Measurements from ENCODE around the gene HMG20A.

The HMG20A gene

GRCh38 chr15:77454265-77454664 lies 33.6 kb downstream of the HMG20A start:
- CTCF ChIA-PET: no interaction called here
- DNase-seq (ENCODE audit: extremely low spot score): no peak
- POLR2A ChIA-PET: no interaction called here
- TF ChIP-seq L3MBTL2 (conservative IDR thresholded peaks at IDR 0.05) (no peak), NFRKB (IDR thresholded peaks at IDR 0.05) (no peak), SUZ12 (IDR thresholded peaks at IDR 0.05) (no peak), BHLHE40 (IDR thresholded peaks at IDR 0.05; ENCODE audit: borderline replicate concordance) (no peak), FOXM1 (IDR thresholded peaks at IDR 0.05; ENCODE audit: borderline replicate concordance) (no peak), PKNOX1 (IDR thresholded peaks at IDR 0.05) (no peak), FOXK2 (IDR thresholded peaks at IDR 0.05) (no peak), LEF1 (IDR thresholded peaks at IDR 0.05; ENCODE audit: borderline replicate concordance) (no peak), SP1 (IDR thresholded peaks at IDR 0.05) (no peak), TARDBP (IDR thresholded peaks at IDR 0.05) (no peak), ARNT (IDR thresholded peaks at IDR 0.05) (no peak), FOXA1 (IDR thresholded peaks at IDR 0.05) (no peak), ELF4 (IDR thresholded peaks at IDR 0.05) (no peak), CTBP1 (IDR thresholded peaks at IDR 0.05; ENCODE audit: borderline replicate concordance) (no peak), ZNF384 (IDR thresholded peaks at IDR 0.05) (no peak), HDGF (IDR thresholded peaks at IDR 0.05; ENCODE audit: borderline replicate concordance) (no peak)

GRCh38 chr15:77454951-77455350 lies 34.3 kb downstream of the HMG20A start:
- POLR2A ChIA-PET: no interaction called here
- no peak for DNase-seq (ENCODE audit: extremely low spot score)
- TF ChIP-seq HDGF (IDR thresholded peaks at IDR 0.05; ENCODE audit: borderline replicate concordance): no peak
- no peak for TF ChIP-seq TARDBP (IDR thresholded peaks at IDR 0.05)
- CTCF ChIA-PET: no interaction called here

- ChIA-PET POLR2A (no interaction called here), CTCF (no interaction called here)
- TF ChIP-seq L3MBTL2 (conservative IDR thresholded peaks at IDR 0.05) (no peak), FOXK2 (IDR thresholded peaks at IDR 0.05) (no peak), LEF1 (IDR thresholded peaks at IDR 0.05; ENCODE audit: borderline replicate concordance) (no peak), SP1 (IDR thresholded peaks at IDR 0.05) (no peak)
- DNase-seq (ENCODE audit: extremely low spot score): no peak
These were observed 35.1 kb downstream of the HMG20A start for GRCh38 chr15:77455696-77456321.

GRCh38 chr15:77456746-77457145 lies 36.1 kb downstream of the HMG20A start:
- ChIA-PET CTCF (interaction anchor here (0.6 to 1.2 kb wide), 2 partner anchors 10 to 784 kb away, joined by 3 to 4 read pairs; no protein-coding TSS in a partner anchor), POLR2A (no interaction called here)
- TF ChIP-seq ELF4 (IDR thresholded peaks at IDR 0.05): no peak
- no peak for TF ChIP-seq L3MBTL2 (conservative IDR thresholded peaks at IDR 0.05)
- TF ChIP-seq TARDBP (IDR thresholded peaks at IDR 0.05): no peak
- no peak for TF ChIP-seq SP1 (IDR thresholded peaks at IDR 0.05)
- TF ChIP-seq ARNT (IDR thresholded peaks at IDR 0.05): no peak
- TF ChIP-seq FOXM1 (IDR thresholded peaks at IDR 0.05; ENCODE audit: borderline replicate concordance): no peak
- TF ChIP-seq ZNF384 (IDR thresholded peaks at IDR 0.05): no peak
- TF ChIP-seq FOXA1 (IDR thresholded peaks at IDR 0.05): no peak
- TF ChIP-seq SUZ12 (IDR thresholded peaks at IDR 0.05): no peak
- TF ChIP-seq LEF1 (IDR thresholded peaks at IDR 0.05; ENCODE audit: borderline replicate concordance): no peak
- no peak for TF ChIP-seq BHLHE40 (IDR thresholded peaks at IDR 0.05; ENCODE audit: borderline replicate concordance)
- no peak for TF ChIP-seq HDGF (IDR thresholded peaks at IDR 0.05; ENCODE audit: borderline replicate concordance)
- no peak for TF ChIP-seq CTBP1 (IDR thresholded peaks at IDR 0.05; ENCODE audit: borderline replicate concordance)
- TF ChIP-seq NFRKB (IDR thresholded peaks at IDR 0.05): no peak
- no peak for TF ChIP-seq FOXK2 (IDR thresholded peaks at IDR 0.05)
- TF ChIP-seq PKNOX1 (IDR thresholded peaks at IDR 0.05): no peak
- no peak for DNase-seq (ENCODE audit: extremely low spot score)

GRCh38 chr15:77457191-77457904 lies 36.7 kb downstream of the HMG20A start:
- ChIA-PET POLR2A (no interaction called here), CTCF (interaction anchor here (1.2 kb wide), 1 partner anchor 9 kb away, joined by 3 read pairs; no protein-coding TSS in a partner anchor)
- DNase-seq (ENCODE audit: extremely low spot score): no peak
- TF ChIP-seq ZNF384 (IDR thresholded peaks at IDR 0.05) (no peak), L3MBTL2 (conservative IDR thresholded peaks at IDR 0.05) (no peak), ELF4 (IDR thresholded peaks at IDR 0.05) (no peak), PKNOX1 (IDR thresholded peaks at IDR 0.05) (no peak), SUZ12 (IDR thresholded peaks at IDR 0.05) (no peak), FOXM1 (IDR thresholded peaks at IDR 0.05; ENCODE audit: borderline replicate concordance) (no peak), TARDBP (IDR thresholded peaks at IDR 0.05) (no peak), NFRKB (IDR thresholded peaks at IDR 0.05) (no peak), CTBP1 (IDR thresholded peaks at IDR 0.05; ENCODE audit: borderline replicate concordance) (no peak), FOXK2 (IDR thresholded peaks at IDR 0.05) (no peak), ARNT (IDR thresholded peaks at IDR 0.05) (no peak), HDGF (IDR thresholded peaks at IDR 0.05; ENCODE audit: borderline replicate concordance) (no peak), LEF1 (IDR thresholded peaks at IDR 0.05; ENCODE audit: borderline replicate concordance) (no peak), SP1 (IDR thresholded peaks at IDR 0.05) (no peak)

- DNase-seq (ENCODE audit: extremely low spot score): no peak
- POLR2A ChIA-PET: no interaction called here
- CTCF ChIA-PET: interaction anchor here (1.2 kb wide), 1 partner anchor 9 kb away, joined by 3 read pairs; no protein-coding TSS in a partner anchor
- TF ChIP-seq CTBP1 (IDR thresholded peaks at IDR 0.05; ENCODE audit: borderline replicate concordance) (no peak), FOXK2 (IDR thresholded peaks at IDR 0.05) (no peak), HDGF (IDR thresholded peaks at IDR 0.05; ENCODE audit: borderline replicate concordance) (no peak), ZNF384 (IDR thresholded peaks at IDR 0.05) (no peak), ARNT (IDR thresholded peaks at IDR 0.05) (no peak), FOXM1 (IDR thresholded peaks at IDR 0.05; ENCODE audit: borderline replicate concordance) (no peak), SUZ12 (IDR thresholded peaks at IDR 0.05) (no peak), SP1 (IDR thresholded peaks at IDR 0.05) (no peak), L3MBTL2 (conservative IDR thresholded peaks at IDR 0.05) (no peak), BHLHE40 (IDR thresholded peaks at IDR 0.05; ENCODE audit: borderline replicate concordance) (no peak), PKNOX1 (IDR thresholded peaks at IDR 0.05) (no peak), NFRKB (IDR thresholded peaks at IDR 0.05) (no peak), LEF1 (IDR thresholded peaks at IDR 0.05; ENCODE audit: borderline replicate concordance) (no peak), TARDBP (IDR thresholded peaks at IDR 0.05) (no peak), FOXA1 (IDR thresholded peaks at IDR 0.05) (no peak), ELF4 (IDR thresholded peaks at IDR 0.05) (no peak)
These were observed 37.2 kb downstream of the HMG20A start for GRCh38 chr15:77457905-77458265.

Data from HEK293T (cell line).